C4-2B (cell line): ENCODE measurements around the gene OR6K6.

Experiments
- CTCF ChIP-seq: fragments of 450-650 bp; conservative IDR thresholded peaks from 2 replicates; pipeline ENCODE4 v1.5.1; 2017; ENCODE audit warnings: mild to moderate bottlenecking
- ZFX ChIP-seq: fragments of 450-650 bp; IDR thresholded peaks from 2 replicates; pipeline ENCODE4 v1.6.1; 2017

- TF ChIP-seq CTCF (no peak), ZFX (no peak)
Observed at GRCh38 chr1:158706096-158706495, 48.4 kb upstream of the OR6K6 start.
